HCT116 (cell line): ENCODE results near the gene AMELX. TPM values are rescaled to one million over a fixed set of nuclear protein-coding genes. Genes with fewer than 3 reads are reported as not detected.

Source experiments
- ATAC-seq: fragments of 200-7000 bp; cut with Tn5 transposase; 2 replicates; pipeline ENCODE4 v1.9.1; 2020; ENCODE audit warnings: mild to moderate bottlenecking, moderate library complexity
- BruUV-seq: library from RNA; stranded (reverse); fragments of 400-500 nt; replicated peaks from 2 replicates; lab custom pipeline; 2021; lab: Mats Ljungman, UMichigan
- CTCF ChIA-PET: fragments of 300-600 bp; sonication (Branson Sonifier 250); formaldehyde crosslinking; loops from one replicate; lab custom pipeline; 2021; ENCODE audit warnings: antibody characterized with exemption; lab: Charles Lee
- POLR2A ChIA-PET: fragments of 300-600, 350-600 bp; sonication (Branson Sonifier 250); formaldehyde crosslinking; loops from one replicate; lab custom pipeline; 2021; ENCODE audit warnings: antibody characterized with exemption; lab: Charles Lee
- RAD21 ChIA-PET, 2 experiments: fragments of 300-600 bp; sonication (Branson Sonifier 250); formaldehyde crosslinking; loops; one replicate each; lab custom pipeline; 2023; ENCODE audit warnings: low total read pairs in 2 of 2; ENCODE audit not compliant: uncharacterized antibody in 2 of 2, unreplicated experiment in 2 of 2, low non-redundant PET in 1 of 2; lab: Charles Lee
- DNase-seq: peaks from one replicate; pipeline ENCODE4 v3.0.0-alpha.2; 2010; ENCODE audit warnings: low read depth, low spot score
- H2AFZ ChIP-seq: fragments of 200-600 bp; shearing (Covaris generic), sonication (generic); 2 replicates; pipeline ENCODE4 v1.6.1; 2017; ENCODE audit warnings: low read depth, mixed run types, mixed read lengths, antibody characterized with exemption, low read length; ENCODE audit not compliant: poor library complexity, severe bottlenecking
- H3K27ac ChIP-seq: 2 replicates; pipeline ENCODE4 v1.5.1; 2012; ENCODE audit warnings: low read depth, low read length
- H3K27me3 ChIP-seq: fragments of 200-600 bp; sonication (generic); 2 replicates; pipeline ENCODE4 v1.6.1; 2016; ENCODE audit warnings: mixed run types, low read length, mixed read lengths; ENCODE audit not compliant: insufficient read depth
- H3K36me3 ChIP-seq, 2 experiments: fragments of 200-500 bp in 1 of 2; fragments of 200-600 bp in 1 of 2; sonication (Bioruptor generic) in 1 of 2; sonication (generic) in 1 of 2; 2 replicates each; pipeline versions ENCODE4 v1.5.1 to v1.6.1; 2014 to 2016; ENCODE audit warnings: low read length in 2 of 2, inconsistent platforms in 1 of 2, mixed read lengths in 1 of 2, mixed run types in 1 of 2; ENCODE audit not compliant: insufficient read depth in 2 of 2, control insufficient read depth in 1 of 2
- H3K4me1 ChIP-seq, 2 experiments: fragments of 200-600 bp in 1 of 2; sonication (generic) in 1 of 2; 2 replicates each; pipeline versions ENCODE4 v1.5.1 to v1.6.1; 2012 to 2017; ENCODE audit warnings: low read length in 2 of 2, inconsistent platforms in 1 of 2, mild to moderate bottlenecking in 1 of 2, mixed read lengths in 1 of 2, mixed run types in 1 of 2, moderate library complexity in 1 of 2; ENCODE audit not compliant: insufficient read depth in 2 of 2, control insufficient read depth in 1 of 2
- H3K4me2 ChIP-seq: fragments of 200-600 bp; sonication (generic); 2 replicates; pipeline ENCODE4 v1.6.1; 2017; ENCODE audit warnings: mixed run types, low read length, mixed read lengths
- H3K4me3 ChIP-seq, 2 experiments: fragments of 200-600 bp in 1 of 2; sonication (generic) in 1 of 2; replicated peaks in 1 of 2; 2 replicates each; pipeline ENCODE4 v1.5.1; 2011 to 2016; ENCODE audit warnings: low read length in 2 of 2, control low read depth in 1 of 2, low read depth in 1 of 2, mild to moderate bottlenecking in 1 of 2, mixed read lengths in 1 of 2, mixed run types in 1 of 2
- H3K79me2 ChIP-seq: fragments of 200-600 bp; sonication (generic); 2 replicates; pipeline ENCODE4 v1.6.1; 2017; ENCODE audit warnings: mild to moderate bottlenecking, mixed run types, low read length, moderate library complexity, mixed read lengths; ENCODE audit not compliant: insufficient read depth
- H3K9ac ChIP-seq: fragments of 200-600 bp; sonication (generic); 2 replicates; pipeline ENCODE4 v1.6.1; 2016; ENCODE audit warnings: low read length, mixed read lengths
- H3K9me2 ChIP-seq: fragments of 200-600 bp; sonication (generic), shearing (Covaris generic); 2 replicates; pipeline ENCODE4 v1.6.1; 2017; ENCODE audit warnings: mixed run types, mild to moderate bottlenecking, moderate library complexity; ENCODE audit not compliant: insufficient read depth
- H3K9me3 ChIP-seq, 2 experiments: fragments of 200-500 bp in 1 of 2; fragments of 200-600 bp in 1 of 2; sonication (Bioruptor generic) in 1 of 2; sonication (generic) in 1 of 2; 2 replicates each; pipeline ENCODE4 v1.6.1; 2014 to 2017; ENCODE audit warnings: low read length in 2 of 2, mixed read lengths in 2 of 2, inconsistent platforms in 1 of 2, low read depth in 1 of 2, mild to moderate bottlenecking in 1 of 2, mixed run types in 1 of 2, moderate library complexity in 1 of 2; ENCODE audit not compliant: control insufficient read depth in 1 of 2, insufficient read depth in 1 of 2
- H4K20me1 ChIP-seq: fragments of 200-600 bp; sonication (generic), shearing (Covaris generic); 2 replicates; pipeline ENCODE4 v1.6.1; 2017; ENCODE audit warnings: mixed run types, mild to moderate bottlenecking, moderate library complexity; ENCODE audit not compliant: insufficient read depth
- CEBPB ChIP-seq: IDR thresholded peaks from 2 replicates; pipeline ENCODE4 v1.6.1; 2012; ENCODE audit warnings: low read depth
- ELF1 ChIP-seq: IDR thresholded peaks from 2 replicates; pipeline ENCODE4 v1.6.1; 2012; ENCODE audit warnings: low read depth, borderline replicate concordance
- FOSL1 ChIP-seq: IDR thresholded peaks from 2 replicates; pipeline ENCODE4 v1.6.1; 2012; ENCODE audit warnings: low read depth
- POLR2A ChIP-seq: IDR thresholded peaks from 2 replicates; pipeline ENCODE4 v1.7.0; 2011; ENCODE audit warnings: borderline replicate concordance; ENCODE audit not compliant: insufficient read depth, insufficient read length; ENCODE audit errors: extremely low read depth
- POLR2AphosphoS5 ChIP-seq: IDR thresholded peaks from 2 replicates; pipeline ENCODE4 v1.6.1; 2011; ENCODE audit warnings: mild to moderate bottlenecking, low read depth, low read length, moderate library complexity
- RAD21 ChIP-seq: IDR thresholded peaks from 2 replicates; pipeline ENCODE4 v1.6.1; 2012; ENCODE audit warnings: low read depth, mild to moderate bottlenecking
- SIN3A ChIP-seq: IDR thresholded peaks from 2 replicates; pipeline ENCODE4 v1.6.1; 2012; ENCODE audit warnings: low read depth
- YY1 ChIP-seq: IDR thresholded peaks from 2 replicates; pipeline ENCODE4 v1.6.1; 2011; ENCODE audit warnings: low read length, low read depth, moderate library complexity, mild to moderate bottlenecking; ENCODE audit not compliant: insufficient replicate concordance; ENCODE audit errors: extremely low read depth
- ZFX ChIP-seq: fragments of 450-650 bp; IDR thresholded peaks from 2 replicates; pipeline ENCODE4 v1.6.1; 2017
- intact Hi-C: fragments of 100-400 bp; cut with micrococcal nuclease; formaldehyde crosslinking; loops from 2 replicates; pipeline ENCODE4 v1.10.0; 2022
- total RNA-seq: library from RNA; stranded (reverse); gene quantifications from one replicate; pipeline ENCODE4 v1.2.1, GENCODE V29; 2021; ENCODE audit not compliant: unreplicated experiment
- TF ChIP-seq, protein P1 (sequence below), 3 experiments: fragments of 200-600 bp in 1 of 3; sonication (generic) in 1 of 3; IDR thresholded peaks in 2 of 3; conservative IDR thresholded peaks in 1 of 3; 2 replicates each; pipeline ENCODE4 v1.5.1; 2012 to 2017; ENCODE audit warnings: low read depth in 2 of 3, low read length in 2 of 3, antibody characterized with exemption in 1 of 3, borderline replicate concordance in 1 of 3, control low read depth in 1 of 3, mild to moderate bottlenecking in 1 of 3, mixed read lengths in 1 of 3, mixed run types in 1 of 3, moderate library complexity in 1 of 3; ENCODE audit not compliant: insufficient read depth in 1 of 3
- TF ChIP-seq, protein P2 (sequence below): IDR thresholded peaks from 2 replicates; pipeline ENCODE4 v1.6.1; 2012
- TF ChIP-seq, protein P3 (sequence below): IDR thresholded peaks from 2 replicates; pipeline ENCODE4 v1.6.1; 2012
- TF ChIP-seq, protein P4 (sequence below): IDR thresholded peaks from 2 replicates; pipeline ENCODE4 v1.6.1; 2011; ENCODE audit warnings: mild to moderate bottlenecking, low read length, moderate library complexity; ENCODE audit not compliant: insufficient replicate concordance; ENCODE audit errors: extremely low read depth

The AMELX gene
- total RNA-seq, 1 experiment from 2014 or later = not detected

DNA sequence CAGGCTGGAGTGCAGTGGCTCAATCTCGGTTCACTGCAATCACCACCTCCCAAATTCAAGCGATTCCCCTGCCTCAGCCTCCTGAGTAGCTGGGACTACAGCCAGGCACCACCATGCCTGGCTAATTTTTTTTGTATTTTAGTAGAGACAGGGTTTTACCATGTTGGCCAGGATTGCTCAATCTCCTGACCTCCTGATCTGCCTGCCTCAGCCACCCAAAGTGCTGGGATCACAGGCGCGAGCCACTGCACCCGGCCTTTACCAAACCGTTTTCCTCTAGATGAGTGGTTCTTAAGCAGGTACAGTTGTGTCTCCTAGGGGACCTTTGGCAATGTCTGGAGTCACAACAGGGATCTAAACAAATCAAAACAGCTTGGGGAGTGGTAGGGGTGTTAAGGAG, 11.6 kb downstream of the AMELX start (continued):
- TF ChIP-seq POLR2AphosphoS5 (no peak), RAD21 (no peak)

DNA sequence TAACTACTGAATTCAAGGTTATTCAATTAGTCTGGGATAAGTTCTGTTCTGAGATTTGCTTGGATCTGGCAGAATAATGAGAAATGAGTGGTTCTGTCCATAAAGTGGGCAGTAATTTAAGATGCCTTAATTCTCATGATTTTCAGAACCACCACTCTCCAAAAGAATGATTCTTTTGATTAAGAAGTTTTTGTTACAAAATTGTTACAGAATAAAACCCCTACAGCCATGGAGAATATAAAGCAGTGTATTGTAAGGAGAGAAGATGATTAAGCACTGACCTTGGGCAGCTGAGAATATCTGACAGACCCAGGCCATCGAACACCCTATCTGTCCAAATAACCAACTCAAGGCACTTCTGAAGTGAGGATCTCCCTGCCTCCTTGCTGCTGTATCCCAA, 12.4 kb downstream of the AMELX start:
- Histone ChIP-seq H4K20me1 (no peaks in the 10 kb centered on the region), H3K4me2 (no peak overlapping the region), H3K79me2 (no peaks in the 10 kb centered on the region), H3K36me3 (no peaks in the 10 kb centered on the region), H2AFZ (no peak overlapping the region), H3K4me1 (no peaks in the 10 kb centered on the region), H3K27ac (no peak overlapping the region), H3K9ac (no peak overlapping the region), H3K9me2 (no peaks in the 10 kb centered on the region), H3K27me3 (0 out of 2 replicates have a peak, but pooled peaks cover 3% of the 10 kb centered on the region), H3K9me3 (no peaks in the 10 kb centered on the region), H3K4me3 (no peak overlapping the region)
- ChIA-PET RAD21 (no interaction called here), CTCF (no interaction called here), POLR2A (no interaction called here)
- intact Hi-C loops = no loop called here
- BruUV-seq = no TSS peak
- no peak for DNase-seq
- no peak for ATAC-seq
- no peak for TF ChIP-seq CEBPB

DNA sequence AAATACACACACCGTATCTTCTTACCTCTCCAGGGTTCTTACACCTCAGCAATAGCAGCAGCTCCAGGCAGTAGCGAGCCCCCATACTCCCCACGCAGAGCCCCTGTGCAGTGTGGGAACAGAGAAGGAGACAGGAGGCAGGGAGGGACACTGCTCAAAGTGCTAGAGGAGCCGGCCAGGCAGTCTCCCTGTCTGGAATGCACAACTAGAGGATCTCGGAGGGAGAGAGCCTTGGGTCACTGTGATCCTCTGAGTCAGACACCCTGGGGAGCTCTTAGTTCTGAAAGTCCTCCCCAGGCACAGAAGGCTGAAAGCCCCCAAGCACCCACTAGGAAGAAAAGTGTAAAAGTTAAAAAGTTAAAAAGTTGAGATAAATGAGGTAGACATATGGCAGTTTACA, 16.0 kb downstream of the AMELX start:
- H3K36me3 ChIP-seq = no peaks in the 10 kb centered on the region
- POLR2A ChIA-PET = no interaction called here
- CTCF ChIA-PET = no interaction called here
- ATAC-seq (no peak), DNase-seq (no peak)
- intact Hi-C loops = no loop called here
- H3K27ac ChIP-seq = no peak overlapping the region
- no peak overlapping the region for H2AFZ ChIP-seq
- RAD21 ChIA-PET = no interaction called here
- H3K79me2 ChIP-seq = no peaks in the 10 kb centered on the region
- no peak overlapping the region for H3K4me2 ChIP-seq
- TF ChIP-seq ELF1 (no peak), POLR2A (no peak), YY1 (no peak), SIN3A (no peak), CEBPB (no peak), ZFX (no peak), FOSL1 (no peak)
- TF ChIP-seq, protein P1, sequence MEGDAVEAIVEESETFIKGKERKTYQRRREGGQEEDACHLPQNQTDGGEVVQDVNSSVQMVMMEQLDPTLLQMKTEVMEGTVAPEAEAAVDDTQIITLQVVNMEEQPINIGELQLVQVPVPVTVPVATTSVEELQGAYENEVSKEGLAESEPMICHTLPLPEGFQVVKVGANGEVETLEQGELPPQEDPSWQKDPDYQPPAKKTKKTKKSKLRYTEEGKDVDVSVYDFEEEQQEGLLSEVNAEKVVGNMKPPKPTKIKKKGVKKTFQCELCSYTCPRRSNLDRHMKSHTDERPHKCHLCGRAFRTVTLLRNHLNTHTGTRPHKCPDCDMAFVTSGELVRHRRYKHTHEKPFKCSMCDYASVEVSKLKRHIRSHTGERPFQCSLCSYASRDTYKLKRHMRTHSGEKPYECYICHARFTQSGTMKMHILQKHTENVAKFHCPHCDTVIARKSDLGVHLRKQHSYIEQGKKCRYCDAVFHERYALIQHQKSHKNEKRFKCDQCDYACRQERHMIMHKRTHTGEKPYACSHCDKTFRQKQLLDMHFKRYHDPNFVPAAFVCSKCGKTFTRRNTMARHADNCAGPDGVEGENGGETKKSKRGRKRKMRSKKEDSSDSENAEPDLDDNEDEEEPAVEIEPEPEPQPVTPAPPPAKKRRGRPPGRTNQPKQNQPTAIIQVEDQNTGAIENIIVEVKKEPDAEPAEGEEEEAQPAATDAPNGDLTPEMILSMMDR (IDR thresholded peaks at IDR 0.05 in 2 of 3, conservative IDR thresholded peaks at IDR 0.05 in 1 of 3; ENCODE audit: borderline replicate concordance in 1 of 3, insufficient read depth in 1 of 3, low read depth in 2 of 3, low read length in 2 of 3) = no peak
- TF ChIP-seq, protein P2, sequence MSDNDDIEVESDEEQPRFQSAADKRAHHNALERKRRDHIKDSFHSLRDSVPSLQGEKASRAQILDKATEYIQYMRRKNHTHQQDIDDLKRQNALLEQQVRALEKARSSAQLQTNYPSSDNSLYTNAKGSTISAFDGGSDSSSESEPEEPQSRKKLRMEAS = no peak
- TF ChIP-seq, protein P3, sequence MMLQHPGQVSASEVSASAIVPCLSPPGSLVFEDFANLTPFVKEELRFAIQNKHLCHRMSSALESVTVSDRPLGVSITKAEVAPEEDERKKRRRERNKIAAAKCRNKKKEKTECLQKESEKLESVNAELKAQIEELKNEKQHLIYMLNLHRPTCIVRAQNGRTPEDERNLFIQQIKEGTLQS = no peak
- TF ChIP-seq, protein P4, sequence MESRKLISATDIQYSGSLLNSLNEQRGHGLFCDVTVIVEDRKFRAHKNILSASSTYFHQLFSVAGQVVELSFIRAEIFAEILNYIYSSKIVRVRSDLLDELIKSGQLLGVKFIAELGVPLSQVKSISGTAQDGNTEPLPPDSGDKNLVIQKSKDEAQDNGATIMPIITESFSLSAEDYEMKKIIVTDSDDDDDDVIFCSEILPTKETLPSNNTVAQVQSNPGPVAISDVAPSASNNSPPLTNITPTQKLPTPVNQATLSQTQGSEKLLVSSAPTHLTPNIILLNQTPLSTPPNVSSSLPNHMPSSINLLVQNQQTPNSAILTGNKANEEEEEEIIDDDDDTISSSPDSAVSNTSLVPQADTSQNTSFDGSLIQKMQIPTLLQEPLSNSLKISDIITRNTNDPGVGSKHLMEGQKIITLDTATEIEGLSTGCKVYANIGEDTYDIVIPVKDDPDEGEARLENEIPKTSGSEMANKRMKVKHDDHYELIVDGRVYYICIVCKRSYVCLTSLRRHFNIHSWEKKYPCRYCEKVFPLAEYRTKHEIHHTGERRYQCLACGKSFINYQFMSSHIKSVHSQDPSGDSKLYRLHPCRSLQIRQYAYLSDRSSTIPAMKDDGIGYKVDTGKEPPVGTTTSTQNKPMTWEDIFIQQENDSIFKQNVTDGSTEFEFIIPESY = no peak
- no peak overlapping the region for H3K4me3 ChIP-seq
- no peaks in the 10 kb centered on the region for H4K20me1 ChIP-seq
- H3K9me3 ChIP-seq = no peaks in the 10 kb centered on the region
- H3K4me1 ChIP-seq = no peaks in the 10 kb centered on the region
- no peak overlapping the region for H3K9ac ChIP-seq
- no peaks in the 10 kb centered on the region for H3K9me2 ChIP-seq
- 0 out of 2 replicates have a peak, but pooled peaks cover 3% of the 10 kb centered on the region for H3K27me3 ChIP-seq
- no TSS peak for BruUV-seq
